ENCODE measurements around the gene GPC5.

DNA sequence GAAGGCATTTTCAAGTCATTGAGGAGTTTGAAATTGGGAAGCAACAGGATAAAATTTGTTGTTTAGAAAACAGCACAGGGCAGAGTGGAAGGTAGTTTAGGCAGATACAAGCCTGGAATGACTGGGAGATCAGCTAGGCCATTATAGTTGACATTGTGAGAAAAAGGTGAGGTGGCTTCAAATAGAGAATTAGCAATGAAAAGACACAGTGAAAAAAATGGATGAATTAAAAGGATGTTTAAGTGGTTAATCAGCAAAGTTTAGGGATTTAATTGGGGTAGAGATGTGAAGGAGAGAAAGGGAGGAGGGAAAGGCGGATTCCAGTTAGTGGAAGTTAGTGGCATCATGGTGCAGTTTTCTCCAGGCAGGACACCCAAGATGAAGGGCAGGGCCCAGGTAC is 1257.7 kb downstream of the GPC5 start:
- TF ChIP-seq POLR2A (IDR thresholded peaks at IDR 0.05): no peak
- TF ChIP-seq, protein P1, sequence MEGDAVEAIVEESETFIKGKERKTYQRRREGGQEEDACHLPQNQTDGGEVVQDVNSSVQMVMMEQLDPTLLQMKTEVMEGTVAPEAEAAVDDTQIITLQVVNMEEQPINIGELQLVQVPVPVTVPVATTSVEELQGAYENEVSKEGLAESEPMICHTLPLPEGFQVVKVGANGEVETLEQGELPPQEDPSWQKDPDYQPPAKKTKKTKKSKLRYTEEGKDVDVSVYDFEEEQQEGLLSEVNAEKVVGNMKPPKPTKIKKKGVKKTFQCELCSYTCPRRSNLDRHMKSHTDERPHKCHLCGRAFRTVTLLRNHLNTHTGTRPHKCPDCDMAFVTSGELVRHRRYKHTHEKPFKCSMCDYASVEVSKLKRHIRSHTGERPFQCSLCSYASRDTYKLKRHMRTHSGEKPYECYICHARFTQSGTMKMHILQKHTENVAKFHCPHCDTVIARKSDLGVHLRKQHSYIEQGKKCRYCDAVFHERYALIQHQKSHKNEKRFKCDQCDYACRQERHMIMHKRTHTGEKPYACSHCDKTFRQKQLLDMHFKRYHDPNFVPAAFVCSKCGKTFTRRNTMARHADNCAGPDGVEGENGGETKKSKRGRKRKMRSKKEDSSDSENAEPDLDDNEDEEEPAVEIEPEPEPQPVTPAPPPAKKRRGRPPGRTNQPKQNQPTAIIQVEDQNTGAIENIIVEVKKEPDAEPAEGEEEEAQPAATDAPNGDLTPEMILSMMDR (IDR thresholded peaks at IDR 0.05): no peak
